GM21447 (cell line): Measurements from ENCODE around the gene NTN3.

Experiments used
- ATAC-seq: cut with Tn5 transposase; IDR thresholded peaks from one replicate; pipeline ENCODE4 v1.9.1; 2021; ENCODE audit not compliant: unreplicated experiment

NTN3 gene

DNA sequence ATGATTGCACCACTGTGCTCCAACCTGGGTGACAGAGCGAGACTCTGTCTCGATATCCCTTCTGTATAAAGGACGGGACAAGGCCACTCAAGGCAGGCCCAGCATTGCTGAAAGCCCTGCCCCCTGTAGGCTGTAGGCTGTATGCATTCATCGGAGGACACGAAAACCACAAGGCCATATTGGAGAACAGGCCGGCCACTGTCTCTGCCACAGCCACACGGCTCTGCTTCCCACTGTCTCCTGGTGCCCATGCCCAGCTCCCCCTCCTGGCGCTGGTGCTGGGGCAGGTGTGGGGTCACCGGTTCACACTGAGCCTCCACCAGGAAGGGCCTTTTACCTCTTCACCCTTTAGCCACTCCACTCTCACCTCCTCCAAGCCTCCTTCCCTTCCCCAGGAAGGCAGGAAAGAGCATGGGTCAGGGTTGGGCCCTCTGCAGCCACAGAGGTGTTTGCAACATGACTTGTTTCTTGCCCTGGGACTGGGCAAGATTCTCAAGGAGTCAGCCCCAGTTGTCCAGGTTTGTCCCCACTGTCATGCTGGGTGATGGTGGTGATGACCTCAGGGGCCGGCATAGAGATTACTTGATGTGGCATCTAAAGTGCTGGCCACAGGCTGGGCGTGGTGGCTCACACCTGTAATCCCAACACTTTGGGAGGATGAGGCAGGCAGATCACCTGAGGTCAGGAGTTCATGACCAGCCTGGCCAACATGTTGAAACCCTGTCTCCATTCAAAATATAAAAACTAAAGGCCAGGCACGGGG lies 5.3 kb upstream of the NTN3 start:
- no peak for ATAC-seq

- ATAC-seq, result no peak
These were observed 4.2 kb upstream of the NTN3 start for GRCh38 chr16:2466667-2467527.

GRCh38 chr16:2467528-2468232 lies 3.4 kb upstream of the NTN3 start:
- ATAC-seq, result no peak

GRCh38 chr16:2468233-2468724 lies 2.8 kb upstream of the NTN3 start:
- no peak for ATAC-seq

GRCh38 chr16:2468725-2469398 lies 2.2 kb upstream of the NTN3 start:
- peak; percentile 47 for ATAC-seq

DNA sequence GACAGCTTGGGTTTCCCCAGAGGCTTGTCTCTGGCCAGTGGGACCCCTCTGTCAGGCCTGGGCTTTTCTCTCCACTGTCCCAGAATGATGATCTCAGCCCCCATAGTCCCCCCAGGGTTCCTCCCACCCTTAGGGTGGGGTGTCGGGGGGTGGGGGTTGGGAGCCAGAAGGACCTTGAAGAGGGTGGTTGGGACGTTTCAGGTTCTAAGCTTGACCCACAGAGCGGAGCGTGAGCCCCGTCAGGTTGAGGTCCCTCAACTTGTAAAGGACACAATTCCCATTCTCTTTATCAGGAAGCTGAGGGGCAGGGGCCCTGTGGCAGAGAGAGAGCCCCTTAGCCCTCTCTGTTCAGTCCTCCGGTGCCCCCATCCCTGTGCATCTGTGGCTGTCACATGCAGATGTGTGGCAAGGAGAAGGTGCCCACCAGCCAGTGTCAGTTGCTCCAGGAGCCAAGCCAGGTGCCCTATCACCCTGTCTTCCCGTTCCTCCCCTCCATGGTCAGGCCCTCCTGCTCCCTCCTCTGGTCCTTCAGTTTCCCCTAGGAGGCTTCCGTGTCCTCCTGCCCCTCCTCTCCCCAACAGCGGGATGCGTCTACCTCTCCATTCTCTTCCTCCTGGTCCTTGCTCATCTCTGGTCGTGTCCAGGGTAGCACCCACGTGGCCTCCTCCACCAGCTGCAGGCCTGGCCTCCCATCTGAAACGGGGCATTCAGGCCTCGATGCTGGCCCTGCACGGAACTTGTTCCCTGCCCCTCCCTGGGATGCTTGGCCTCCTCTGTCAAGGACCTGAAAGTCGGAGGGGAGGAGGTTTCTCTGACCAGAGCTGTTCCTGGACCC lies 1.5 kb upstream of the NTN3 start:
- ATAC-seq, result no peak

- no peak for ATAC-seq
These were observed 879 bp upstream of the NTN3 start for GRCh38 chr16:2470234-2470601.

- no peak for ATAC-seq
These were observed 488 bp upstream of the NTN3 start for GRCh38 chr16:2470603-2471015.

DNA sequence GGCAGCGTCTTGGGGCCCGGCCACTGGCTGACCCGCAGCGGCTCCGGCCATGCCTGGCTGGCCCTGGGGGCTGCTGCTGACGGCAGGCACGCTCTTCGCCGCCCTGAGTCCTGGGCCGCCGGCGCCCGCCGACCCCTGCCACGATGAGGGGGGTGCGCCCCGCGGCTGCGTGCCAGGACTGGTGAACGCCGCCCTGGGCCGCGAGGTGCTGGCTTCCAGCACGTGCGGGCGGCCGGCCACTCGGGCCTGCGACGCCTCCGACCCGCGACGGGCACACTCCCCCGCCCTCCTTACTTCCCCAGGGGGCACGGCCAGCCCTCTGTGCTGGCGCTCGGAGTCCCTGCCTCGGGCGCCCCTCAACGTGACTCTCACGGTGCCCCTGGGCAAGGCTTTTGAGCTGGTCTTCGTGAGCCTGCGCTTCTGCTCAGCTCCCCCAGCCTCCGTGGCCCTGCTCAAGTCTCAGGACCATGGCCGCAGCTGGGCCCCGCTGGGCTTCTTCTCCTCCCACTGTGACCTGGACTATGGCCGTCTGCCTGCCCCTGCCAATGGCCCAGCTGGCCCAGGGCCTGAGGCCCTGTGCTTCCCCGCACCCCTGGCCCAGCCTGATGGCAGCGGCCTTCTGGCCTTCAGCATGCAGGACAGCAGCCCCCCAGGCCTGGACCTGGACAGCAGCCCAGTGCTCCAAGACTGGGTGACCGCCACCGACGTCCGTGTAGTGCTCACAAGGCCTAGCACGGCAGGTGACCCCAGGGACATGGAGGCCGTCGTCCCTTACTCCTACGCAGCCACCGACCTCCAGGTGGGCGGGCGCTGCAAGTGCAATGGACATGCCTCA lies 773 bp downstream of the NTN3 start:
- no peak for ATAC-seq

DNA sequence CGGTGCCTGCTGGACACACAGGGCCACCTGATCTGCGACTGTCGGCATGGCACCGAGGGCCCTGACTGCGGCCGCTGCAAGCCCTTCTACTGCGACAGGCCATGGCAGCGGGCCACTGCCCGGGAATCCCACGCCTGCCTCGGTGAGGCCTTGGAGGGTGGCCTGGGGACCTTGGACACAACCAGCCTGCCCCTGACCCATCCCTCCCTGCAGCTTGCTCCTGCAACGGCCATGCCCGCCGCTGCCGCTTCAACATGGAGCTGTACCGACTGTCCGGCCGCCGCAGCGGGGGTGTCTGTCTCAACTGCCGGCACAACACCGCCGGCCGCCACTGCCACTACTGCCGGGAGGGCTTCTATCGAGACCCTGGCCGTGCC lies 1.4 kb downstream of the NTN3 start:
- ATAC-seq, result no peak

- ATAC-seq, result no peak
These were observed 1.9 kb downstream of the NTN3 start for GRCh38 chr16:2472885-2473445.

- ATAC-seq, result no peak
These were observed 2.4 kb downstream of the NTN3 start for GRCh38 chr16:2473446-2473926.

DNA sequence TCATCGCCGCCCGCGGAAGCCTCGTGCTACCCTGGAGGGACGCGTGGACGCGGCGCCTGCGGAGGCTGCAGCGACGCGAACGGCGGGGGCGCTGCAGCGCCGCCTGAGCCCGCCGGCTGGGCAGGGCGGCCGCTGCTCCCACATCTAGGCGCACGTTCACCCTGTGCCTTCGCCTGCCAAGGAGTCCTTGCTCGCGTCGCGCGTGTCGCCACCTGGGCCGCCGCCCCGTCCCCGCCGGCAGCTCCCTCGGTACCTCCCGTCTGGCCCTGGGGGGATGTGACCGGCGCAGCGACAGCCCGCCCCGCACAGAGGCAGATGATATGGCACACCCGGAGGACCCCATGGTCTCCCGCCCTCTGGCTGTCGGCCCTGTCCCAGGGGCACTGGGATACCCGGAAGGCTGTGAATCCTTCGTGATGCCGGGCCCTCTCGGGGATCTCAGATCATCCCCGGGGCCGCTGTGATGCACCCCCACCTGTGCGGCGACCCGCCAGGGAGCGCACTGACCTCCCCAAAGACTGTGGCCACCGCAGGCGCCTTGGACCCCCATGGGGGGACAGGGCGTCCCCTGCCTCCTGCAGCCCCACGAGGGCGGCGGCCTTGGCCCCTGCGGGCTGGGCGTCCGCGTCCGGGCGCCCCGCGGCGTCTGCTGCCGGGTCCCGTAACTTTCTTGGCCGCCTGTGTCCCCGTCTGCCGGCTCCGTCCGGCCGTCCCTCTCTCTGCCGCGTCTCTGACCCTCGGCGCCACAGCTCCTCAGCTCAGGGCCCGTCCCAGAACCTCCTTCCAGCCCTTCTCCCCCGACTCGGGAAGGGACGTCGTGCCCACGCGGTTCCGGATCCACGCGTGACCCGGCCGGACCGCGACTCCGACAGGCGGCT lies 3.1 kb downstream of the NTN3 start:
- no peak for ATAC-seq

GRCh38 chr16:2474877-2475412 lies 3.8 kb downstream of the NTN3 start, which contains the start of gene TBC1D24:
TBC1D24 (plus strand) TSS chr16:2475127; CDS start chr16:2496149, 21,022 bp downstream.
- peak; percentile 51 for ATAC-seq

DNA sequence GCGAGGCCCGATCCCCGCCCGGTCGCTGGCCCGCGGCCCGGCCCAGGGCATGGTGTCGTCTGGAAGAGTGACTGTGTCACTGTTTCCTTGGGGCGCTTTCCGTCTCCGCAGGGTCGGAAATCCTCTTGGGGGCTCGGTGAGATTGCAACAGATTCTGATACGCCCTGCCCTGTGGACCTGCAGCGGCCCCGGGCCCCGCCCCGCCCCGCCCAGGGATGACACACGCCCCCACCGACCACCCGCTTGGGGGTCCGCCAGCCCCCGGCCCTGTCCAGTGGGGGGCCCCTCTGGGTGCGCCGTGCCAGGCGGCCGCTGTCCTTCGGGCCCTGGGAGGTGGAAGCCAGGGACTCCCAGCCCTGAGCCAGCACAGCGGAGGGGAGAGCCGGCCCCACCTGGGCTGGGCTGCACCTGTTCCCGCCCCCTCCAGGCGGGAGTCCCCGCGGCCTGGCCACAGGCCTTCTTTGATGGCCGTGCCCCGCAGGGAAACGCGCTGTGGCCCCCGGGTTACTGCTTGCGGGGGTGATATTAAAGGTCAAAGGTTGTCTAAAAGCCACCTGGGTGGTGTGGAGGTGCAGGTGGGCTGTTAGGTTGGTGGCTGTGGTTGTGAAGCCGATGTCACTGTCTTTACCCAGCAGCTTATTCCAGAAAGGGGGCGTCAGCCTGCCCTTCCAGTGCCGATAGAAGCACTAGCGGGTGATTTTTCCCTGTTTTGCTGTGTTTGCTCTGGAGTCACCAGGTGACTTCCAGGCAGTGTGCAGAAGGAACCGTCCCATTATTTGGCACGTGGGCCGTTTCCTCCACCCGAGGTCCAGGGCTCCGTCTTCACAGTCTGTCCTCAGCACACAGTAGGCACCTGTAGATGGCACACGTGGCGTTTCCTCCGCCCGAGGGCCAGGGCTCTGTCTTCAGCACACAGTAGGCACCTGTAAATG lies 4.6 kb downstream of the NTN3 start:
- no peak for ATAC-seq

GRCh38 chr16:2476345-2476720 lies 5.2 kb downstream of the NTN3 start:
- no peak for ATAC-seq
